Astrocyte (in vitro differentiated cells and primary cell): ENCODE data around the gene STK38.

Source experiments
- EZH2 ChIP-seq: IDR thresholded peaks from 2 replicates; pipeline ENCODE4 v1.6.1; 2012; ENCODE audit warnings: mild to moderate bottlenecking, low read length, inconsistent platforms; ENCODE audit not compliant: insufficient read depth
- TF ChIP-seq, protein P1 (sequence below): IDR thresholded peaks from 2 replicates; pipeline ENCODE4 v1.5.1; 2011; ENCODE audit warnings: low read depth, mild to moderate bottlenecking, inconsistent platforms, low read length, moderate library complexity; ENCODE audit not compliant: insufficient read depth

DNA sequence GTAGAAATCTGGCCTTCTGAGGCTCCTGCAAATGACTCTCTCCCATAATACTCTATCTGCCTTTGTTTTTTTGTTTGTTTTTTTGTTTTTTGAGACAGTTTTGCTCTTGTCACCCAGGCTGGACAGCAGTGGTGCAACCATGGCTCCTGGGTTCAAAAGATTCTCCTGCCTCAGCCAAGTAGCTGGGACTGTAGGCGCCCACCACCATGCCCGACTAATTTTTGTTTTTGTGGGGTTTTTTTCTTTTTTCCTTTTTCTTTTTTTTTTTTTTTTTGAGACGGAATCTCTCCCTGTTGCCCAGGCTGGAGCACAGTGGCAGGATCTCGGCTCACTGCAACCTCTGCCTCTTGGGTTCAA, 16.6 kb upstream of the STK38 start:
- TF ChIP-seq, protein P1, sequence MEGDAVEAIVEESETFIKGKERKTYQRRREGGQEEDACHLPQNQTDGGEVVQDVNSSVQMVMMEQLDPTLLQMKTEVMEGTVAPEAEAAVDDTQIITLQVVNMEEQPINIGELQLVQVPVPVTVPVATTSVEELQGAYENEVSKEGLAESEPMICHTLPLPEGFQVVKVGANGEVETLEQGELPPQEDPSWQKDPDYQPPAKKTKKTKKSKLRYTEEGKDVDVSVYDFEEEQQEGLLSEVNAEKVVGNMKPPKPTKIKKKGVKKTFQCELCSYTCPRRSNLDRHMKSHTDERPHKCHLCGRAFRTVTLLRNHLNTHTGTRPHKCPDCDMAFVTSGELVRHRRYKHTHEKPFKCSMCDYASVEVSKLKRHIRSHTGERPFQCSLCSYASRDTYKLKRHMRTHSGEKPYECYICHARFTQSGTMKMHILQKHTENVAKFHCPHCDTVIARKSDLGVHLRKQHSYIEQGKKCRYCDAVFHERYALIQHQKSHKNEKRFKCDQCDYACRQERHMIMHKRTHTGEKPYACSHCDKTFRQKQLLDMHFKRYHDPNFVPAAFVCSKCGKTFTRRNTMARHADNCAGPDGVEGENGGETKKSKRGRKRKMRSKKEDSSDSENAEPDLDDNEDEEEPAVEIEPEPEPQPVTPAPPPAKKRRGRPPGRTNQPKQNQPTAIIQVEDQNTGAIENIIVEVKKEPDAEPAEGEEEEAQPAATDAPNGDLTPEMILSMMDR = no peak
- no peak for TF ChIP-seq EZH2
